AG04450 (cell line): ENCODE measurements around the gene TPP1. TPM values are rescaled to one million over a fixed set of nuclear protein-coding genes. Genes with fewer than 3 reads are reported as not detected.

Experiments used
- CTCF ChIA-PET: fragments of 300-600, 350-600 bp; formaldehyde crosslinking; extraction: SDS; loops from one replicate; lab custom pipeline; 2022; ENCODE audit warnings: antibody characterized with exemption, inconsistent platforms; lab: Charles Lee
- POLR2A ChIA-PET: fragments of 350-600 bp; formaldehyde crosslinking; extraction: SDS; loops from one replicate; lab custom pipeline; 2021; ENCODE audit warnings: antibody characterized with exemption, inconsistent platforms; lab: Yijun Ruan, JAX
- DNase-seq: peaks from one replicate; pipeline ENCODE4 v3.0.0-alpha.2; 2011; ENCODE audit warnings: low read depth, low spot score
- H3K27ac ChIP-seq: one replicate; pipeline ENCODE4 v1.5.1; 2012; ENCODE audit warnings: low read depth, low read length, control low read depth
- H3K27me3 ChIP-seq: one replicate; pipeline ENCODE4 v1.6.0; 2012; ENCODE audit warnings: low read length; ENCODE audit not compliant: control insufficient read depth, insufficient read depth
- H3K4me3 ChIP-seq: 2 replicates; pipeline ENCODE4 v1.5.1; 2011; ENCODE audit warnings: mild to moderate bottlenecking, low read depth, low read length, control low read depth
- H3K9me3 ChIP-seq: 2 replicates; pipeline ENCODE4 v1.5.1; 2012; ENCODE audit warnings: low read length; ENCODE audit not compliant: control insufficient read depth, insufficient read depth
- polyA plus RNA-seq: library from polyadenylated mRNA; depleted of rRNA; stranded (reverse); fragments of >200 nt; gene quantifications from 2 replicates; pipeline ENCODE4 v1.2.3, GENCODE V29; 2011
- TF ChIP-seq, protein P1 (sequence below): IDR thresholded peaks from 2 replicates; pipeline ENCODE4 v1.5.1; 2011; ENCODE audit warnings: low read depth, low read length, control low read depth, inconsistent platforms

Gene TPP1
- polyA plus RNA-seq, 1 experiment = 152 TPM

DNA sequence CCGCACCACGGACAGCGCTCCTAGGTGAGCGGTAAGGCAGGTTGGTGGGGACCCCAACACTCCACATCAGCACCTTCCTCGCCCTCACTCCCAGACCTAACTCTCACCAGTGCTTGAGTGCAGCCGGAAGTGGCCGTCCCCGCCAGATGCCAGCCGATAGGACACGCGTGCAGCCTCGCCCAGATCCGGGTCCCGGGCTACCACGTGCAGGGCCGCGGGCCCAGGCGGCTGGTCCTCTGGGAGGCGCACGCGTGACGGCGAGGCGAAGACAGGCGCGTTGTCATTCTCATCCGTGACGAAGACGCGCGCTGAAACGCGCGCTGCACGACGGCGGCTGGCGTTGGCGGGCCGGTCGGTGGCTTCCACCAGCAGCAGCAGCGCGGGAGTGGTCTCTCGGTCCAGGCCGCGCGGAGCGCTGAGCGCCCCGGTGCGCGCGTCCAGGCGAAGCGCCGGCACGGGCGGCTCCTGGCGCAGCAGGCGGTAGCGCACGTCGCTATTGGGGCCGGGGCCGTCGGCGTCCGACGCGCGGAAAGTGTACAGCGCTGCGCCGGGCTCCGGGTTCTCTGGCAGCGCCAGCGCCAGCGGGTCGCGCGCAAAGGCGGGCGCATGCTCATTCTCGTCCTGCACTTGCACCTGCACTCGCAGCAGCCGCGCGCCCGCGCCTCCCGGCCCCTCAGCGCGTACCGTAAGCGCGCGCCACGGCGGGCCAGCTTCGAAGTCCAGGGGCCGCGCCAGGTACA lies 10.8 kb upstream of the TPP1 start:
- Histone ChIP-seq H3K27me3 (no peaks in the 10 kb centered on the region), H3K9me3 (peaks cover 4% of the 10 kb centered on the region; the same call in 1 of the 2 replicates), H3K27ac (no peak overlapping the region), H3K4me3 (no peak overlapping the region)
- ChIA-PET POLR2A (no interaction called here), CTCF (interaction anchor here (1.0 kb wide), 1 partner anchor 183 kb away, joined by 4 read pairs; no protein-coding TSS in a partner anchor)
- DNase-seq = no peak
- TF ChIP-seq, protein P1, sequence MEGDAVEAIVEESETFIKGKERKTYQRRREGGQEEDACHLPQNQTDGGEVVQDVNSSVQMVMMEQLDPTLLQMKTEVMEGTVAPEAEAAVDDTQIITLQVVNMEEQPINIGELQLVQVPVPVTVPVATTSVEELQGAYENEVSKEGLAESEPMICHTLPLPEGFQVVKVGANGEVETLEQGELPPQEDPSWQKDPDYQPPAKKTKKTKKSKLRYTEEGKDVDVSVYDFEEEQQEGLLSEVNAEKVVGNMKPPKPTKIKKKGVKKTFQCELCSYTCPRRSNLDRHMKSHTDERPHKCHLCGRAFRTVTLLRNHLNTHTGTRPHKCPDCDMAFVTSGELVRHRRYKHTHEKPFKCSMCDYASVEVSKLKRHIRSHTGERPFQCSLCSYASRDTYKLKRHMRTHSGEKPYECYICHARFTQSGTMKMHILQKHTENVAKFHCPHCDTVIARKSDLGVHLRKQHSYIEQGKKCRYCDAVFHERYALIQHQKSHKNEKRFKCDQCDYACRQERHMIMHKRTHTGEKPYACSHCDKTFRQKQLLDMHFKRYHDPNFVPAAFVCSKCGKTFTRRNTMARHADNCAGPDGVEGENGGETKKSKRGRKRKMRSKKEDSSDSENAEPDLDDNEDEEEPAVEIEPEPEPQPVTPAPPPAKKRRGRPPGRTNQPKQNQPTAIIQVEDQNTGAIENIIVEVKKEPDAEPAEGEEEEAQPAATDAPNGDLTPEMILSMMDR = no peak

DNA sequence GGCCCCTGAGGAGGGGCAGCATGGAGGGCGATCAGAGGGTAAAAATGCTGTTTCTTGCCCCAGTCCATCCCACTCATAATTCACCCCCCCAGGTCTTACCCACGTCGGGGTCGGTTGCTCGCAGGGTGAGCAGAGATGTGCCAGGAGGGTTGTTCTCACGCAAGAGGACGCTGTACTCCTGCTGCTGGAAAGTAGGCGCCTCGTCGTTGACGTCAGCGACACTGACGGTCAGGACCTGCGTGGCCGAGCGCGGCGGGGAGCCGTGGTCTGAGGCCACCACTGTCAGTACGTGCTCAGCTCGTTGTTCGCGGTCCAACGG lies 10.3 kb upstream of the TPP1 start:
- Histone ChIP-seq H3K27me3 (no peaks in the 10 kb centered on the region), H3K27ac (no peak overlapping the region), H3K9me3 (peaks cover 4% of the 10 kb centered on the region; the same call in 1 of the 2 replicates), H3K4me3 (no peak overlapping the region)
- ChIA-PET POLR2A (no interaction called here), CTCF (no interaction called here)
- no peak for DNase-seq
- TF ChIP-seq, protein P1 = no peak

DNA sequence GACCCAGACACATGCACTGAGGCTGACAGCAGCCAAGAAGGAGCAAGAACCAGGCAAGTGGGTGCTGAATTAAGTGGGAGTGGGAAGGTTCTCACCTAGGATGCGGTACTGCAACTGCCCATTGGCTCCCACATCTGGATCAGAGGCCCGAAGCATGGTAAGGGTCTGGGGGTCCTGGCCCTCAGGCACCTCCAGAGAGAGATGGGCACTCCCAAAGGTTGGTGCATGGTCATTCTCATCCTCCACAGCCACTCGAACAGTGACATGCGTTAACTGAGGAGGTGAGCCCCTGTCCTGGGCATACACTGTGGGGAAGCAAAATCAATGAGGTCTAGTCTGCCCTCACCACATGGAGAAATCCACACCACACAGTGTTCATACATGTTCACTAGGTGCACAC lies 9.3 kb upstream of the TPP1 start:
- no peak for DNase-seq
- Histone ChIP-seq H3K27ac (no peak overlapping the region), H3K9me3 (peaks cover 4% of the 10 kb centered on the region; the same call in 1 of the 2 replicates), H3K4me3 (no peak overlapping the region), H3K27me3 (no peaks in the 10 kb centered on the region)
- CTCF ChIA-PET = interaction anchor here (0.7 kb wide), 1 partner anchor 79 kb away, joined by 3 read pairs; no protein-coding TSS in a partner anchor
- TF ChIP-seq, protein P1 = no peak
- POLR2A ChIA-PET = no interaction called here

DNA sequence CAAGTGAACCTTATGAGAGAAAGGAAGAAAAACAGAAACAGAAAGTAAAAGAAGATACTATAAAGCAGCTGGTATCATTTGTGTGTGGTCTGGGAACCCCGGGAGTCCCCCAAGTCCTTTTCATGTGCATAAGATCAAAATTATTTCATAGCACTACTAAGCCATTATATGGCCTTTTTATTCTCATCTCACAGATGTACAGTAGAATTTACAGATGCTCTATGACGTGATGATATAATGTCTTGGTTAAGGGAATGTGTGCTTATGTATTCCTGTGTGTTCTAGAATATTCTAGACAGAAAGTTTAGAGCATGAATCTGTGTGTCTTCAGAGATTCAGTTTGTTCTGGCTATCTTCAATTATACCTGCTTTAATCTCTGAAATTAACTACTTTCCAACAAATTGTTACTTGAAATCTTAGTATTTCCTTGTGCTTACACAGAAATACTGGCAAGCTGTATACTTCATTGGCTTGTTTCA lies 8.6 kb upstream of the TPP1 start:
- Histone ChIP-seq H3K27ac (no peak overlapping the region), H3K27me3 (no peaks in the 10 kb centered on the region), H3K4me3 (no peak overlapping the region), H3K9me3 (peaks cover 4% of the 10 kb centered on the region; the same call in 1 of the 2 replicates)
- CTCF ChIA-PET = interaction anchor here (0.7 kb wide), 1 partner anchor 78 kb away, joined by 3 read pairs; no protein-coding TSS in a partner anchor
- POLR2A ChIA-PET = interaction anchor here (0.6 kb wide), 1 partner anchor 16 kb away, joined by 4 read pairs; the partner anchor contains the start of gene TAF10
- TF ChIP-seq, protein P1 = no peak
- no peak for DNase-seq
